HCEC 1CT (cell line): ENCODE measurements around the gene NPR1.

Source experiments
- DNase-seq: peaks from one replicate; pipeline ENCODE4 v3.0.0-alpha.2; 2017

The NPR1 gene

GRCh38 chr1:153730468-153730988, 52.0 kb downstream of the NPR1 start:
- no peak for DNase-seq

GRCh38 chr1:153733970-153734369, 55.5 kb downstream of the NPR1 start:
- no peak for DNase-seq

GRCh38 chr1:153734396-153735089, 56.1 kb downstream of the NPR1 start:
- DNase-seq, result no peak

- no peak for DNase-seq
Measured at GRCh38 chr1:153735090-153735420, 56.6 kb downstream of the NPR1 start.

- no peak for DNase-seq
Measured at GRCh38 chr1:153741986-153742385, 63.5 kb downstream of the NPR1 start.

- peak; percentile 27 for DNase-seq
Measured at GRCh38 chr1:153742411-153743142, 64.1 kb downstream of the NPR1 start.
